DOHH2 (cell line): ENCODE data around the gene MIEN1.
"Not testable (repeated sequence)": the region's sequence is repeated elsewhere in the genome, so short reads cannot be mapped to it uniquely, and the experiment has no call there.

Experiments used
- H3F3A ChIP-seq: fragments of 200-600 bp; sonication (generic), shearing (Covaris generic); 2 replicates; pipeline ENCODE4 v1.6.0; 2016; ENCODE audit warnings: antibody characterized with exemption, mild to moderate bottlenecking; ENCODE audit not compliant: control insufficient read depth, insufficient read depth
- H3K27ac ChIP-seq: fragments of 200-600 bp; sonication (generic); 2 replicates; pipeline ENCODE4 v1.5.1; 2014; ENCODE audit warnings: low read depth, mild to moderate bottlenecking, low read length, moderate library complexity
- H3K27me3 ChIP-seq: fragments of 200-600 bp; sonication (generic); 2 replicates; pipeline ENCODE4 v1.6.1; 2014; ENCODE audit warnings: mild to moderate bottlenecking, low read length, mixed read lengths; ENCODE audit not compliant: control insufficient read depth
- H3K36me3 ChIP-seq: fragments of 200-600 bp; sonication (generic); 2 replicates; pipeline ENCODE4 v1.6.1; 2014; ENCODE audit warnings: mild to moderate bottlenecking, low read length, moderate library complexity, mixed read lengths; ENCODE audit not compliant: control insufficient read depth
- H3K4me1 ChIP-seq: fragments of 200-600 bp; sonication (generic); 2 replicates; pipeline ENCODE4 v1.6.1; 2014; ENCODE audit warnings: mild to moderate bottlenecking, low read length, mixed read lengths; ENCODE audit not compliant: control insufficient read depth
- H3K4me2 ChIP-seq: fragments of 200-600 bp; sonication (generic); 2 replicates; pipeline ENCODE4 v1.6.0; 2014; ENCODE audit warnings: mild to moderate bottlenecking, low read length, moderate library complexity
- H3K4me3 ChIP-seq: fragments of 200-600 bp; sonication (generic); 2 replicates; pipeline ENCODE4 v1.5.1; 2014; ENCODE audit warnings: mild to moderate bottlenecking, low read length, mixed read lengths
- H3K79me2 ChIP-seq: fragments of 200-600 bp; sonication (generic); 2 replicates; pipeline ENCODE4 v1.6.1; 2014; ENCODE audit warnings: mild to moderate bottlenecking, low read length, mixed read lengths; ENCODE audit not compliant: control insufficient read depth
- H3K9me2 ChIP-seq: fragments of 200-600 bp; sonication (generic); replicated peaks from 2 replicates; pipeline ENCODE4 v1.6.1; 2014; ENCODE audit warnings: mild to moderate bottlenecking, low read length, mixed read lengths; ENCODE audit not compliant: control insufficient read depth
- H3K9me3 ChIP-seq: fragments of 200-600 bp; sonication (generic); 2 replicates; pipeline ENCODE4 v1.6.1; 2014; ENCODE audit warnings: antibody characterized with exemption, low read length, mixed read lengths; ENCODE audit not compliant: control insufficient read depth, insufficient read depth
- H4K20me1 ChIP-seq: fragments of 200-600 bp; sonication (generic); 2 replicates; pipeline ENCODE4 v1.6.0; 2014; ENCODE audit warnings: low read depth, mild to moderate bottlenecking, antibody characterized with exemption, low read length, moderate library complexity; ENCODE audit not compliant: control insufficient read depth, insufficient read depth
- CTCF ChIP-seq: fragments of 200-600 bp; sonication (generic); IDR thresholded peaks from one replicate; pipeline ENCODE4 v1.5.1; 2014; ENCODE audit warnings: antibody characterized with exemption, mild to moderate bottlenecking, low read depth, low read length; ENCODE audit not compliant: poor library complexity, severe bottlenecking
- EZH2phosphoT487 ChIP-seq: fragments of 200-600 bp; sonication (generic); IDR thresholded peaks from 2 replicates; pipeline ENCODE4 v1.6.1; 2017; ENCODE audit warnings: borderline replicate concordance, mild to moderate bottlenecking, antibody characterized with exemption, low read length, moderate library complexity, mixed read lengths

MIEN1 gene

GRCh38 chr17:39715375-39716072 is 14.8 kb downstream of the MIEN1 start:
- no peaks in the 10 kb centered on the region for H3K36me3 ChIP-seq

GRCh38 chr17:39714234-39714633 is 16.1 kb downstream of the MIEN1 start:
- no peaks in the 10 kb centered on the region for H3K27me3 ChIP-seq
- no peak overlapping the region for H3K4me2 ChIP-seq
- H3K9me3 ChIP-seq = no peaks in the 10 kb centered on the region
- H3K27ac ChIP-seq = no peak overlapping the region
- H3K79me2 ChIP-seq = no peaks in the 10 kb centered on the region
- peaks cover 1% of the 10 kb centered on the region for H3K4me1 ChIP-seq
- no peaks in the 10 kb centered on the region for H4K20me1 ChIP-seq
- H3K9me2 ChIP-seq = no peaks in the 10 kb centered on the region
- H3F3A ChIP-seq = no peaks in the 10 kb centered on the region
- TF ChIP-seq EZH2phosphoT487 = no peak
- no peak for TF ChIP-seq CTCF
- no peaks in the 10 kb centered on the region for H3K36me3 ChIP-seq
- no peak overlapping the region for H3K4me3 ChIP-seq

More at GRCh38 chr17:39715375-39716072, 14.8 kb downstream of the MIEN1 start:
- Histone ChIP-seq H3K27me3 (no peaks in the 10 kb centered on the region), H3K79me2 (no peaks in the 10 kb centered on the region), H3K4me2 (no peak overlapping the region), H3F3A (no peaks in the 10 kb centered on the region), H3K4me3 (no peak overlapping the region), H3K4me1 (no peaks in the 10 kb centered on the region), H3K9me3 (no peaks in the 10 kb centered on the region), H3K27ac (no peak overlapping the region), H3K9me2 (no peaks in the 10 kb centered on the region), H4K20me1 (no peaks in the 10 kb centered on the region)
- TF ChIP-seq EZH2phosphoT487 = no peak
- TF ChIP-seq CTCF = no peak

GRCh38 chr17:39711851-39712250 is 18.5 kb downstream of the MIEN1 start:
- Histone ChIP-seq H3K9me3 (no peaks in the 10 kb centered on the region), H3K4me3 (no peak overlapping the region), H3K79me2 (no peaks in the 10 kb centered on the region), H3K4me2 (no peak overlapping the region), H3K27ac (no peak overlapping the region), H3F3A (no peaks in the 10 kb centered on the region), H3K4me1 (peaks cover 14% of the 10 kb centered on the region), H4K20me1 (no peaks in the 10 kb centered on the region), H3K27me3 (no peaks in the 10 kb centered on the region), H3K36me3 (no peaks in the 10 kb centered on the region), H3K9me2 (no peaks in the 10 kb centered on the region)
- no peak for TF ChIP-seq CTCF
- no peak for TF ChIP-seq EZH2phosphoT487

GRCh38 chr17:39711071-39711470 is 19.3 kb downstream of the MIEN1 start:
- not testable (repeated sequence) for H3K9me2 ChIP-seq, H3K36me3 ChIP-seq, H3K27me3 ChIP-seq, H3K9me3 ChIP-seq, H4K20me1 ChIP-seq, H3K4me2 ChIP-seq, H3F3A ChIP-seq, H3K4me3 ChIP-seq, H3K27ac ChIP-seq, H3K79me2 ChIP-seq
- peaks cover 15% of the 10 kb centered on the region for H3K4me1 ChIP-seq
